NCI-H69 (cell line): ENCODE results near the gene TFB1M.

Experiments
- DNase-seq: peaks from one replicate; lab custom pipeline; 2025; lab: John Stamatoyannopoulos, UW

The TFB1M gene

DNA sequence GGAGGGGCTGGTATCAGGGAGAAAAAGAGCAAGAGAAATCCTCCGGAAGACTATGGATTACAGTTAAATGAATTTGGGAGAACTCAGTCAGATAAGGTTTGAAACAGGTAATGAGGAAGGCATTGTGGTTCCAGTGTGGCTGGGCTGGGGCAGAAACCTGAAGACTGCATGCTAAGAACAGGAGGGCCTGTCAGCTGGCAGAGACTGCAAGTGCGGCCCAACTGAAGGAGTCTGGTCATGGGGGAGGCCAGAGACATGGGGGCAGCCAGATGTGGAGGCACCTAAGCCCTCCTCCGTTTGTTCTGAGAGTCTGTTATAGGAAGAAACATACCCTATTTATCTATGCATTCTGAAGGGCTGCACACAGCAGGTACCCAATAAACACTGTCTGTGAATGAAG lies 16.6 kb downstream of the TFB1M start:
- DNase-seq, result no peak

DNA sequence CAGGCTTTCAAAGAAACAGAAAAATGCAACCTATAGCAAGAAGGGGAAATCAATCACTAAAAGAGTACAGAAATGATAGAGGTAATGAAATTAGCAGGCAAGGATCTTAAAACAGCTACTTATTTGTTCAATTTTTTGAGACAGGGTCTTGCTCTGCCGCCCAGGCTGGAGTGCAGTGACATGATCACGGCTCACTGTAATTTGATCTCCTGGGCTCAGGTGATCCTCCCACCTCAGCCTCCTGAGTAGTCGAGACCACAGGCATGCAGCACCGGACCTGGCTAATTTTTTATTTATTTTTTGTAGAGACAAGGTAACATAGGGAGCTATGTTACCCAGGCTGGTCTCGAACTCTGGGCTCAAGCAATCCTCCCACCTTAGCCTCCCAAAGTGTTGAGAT lies 21.6 kb downstream of the TFB1M start:
- DNase-seq, result no peak

DNA sequence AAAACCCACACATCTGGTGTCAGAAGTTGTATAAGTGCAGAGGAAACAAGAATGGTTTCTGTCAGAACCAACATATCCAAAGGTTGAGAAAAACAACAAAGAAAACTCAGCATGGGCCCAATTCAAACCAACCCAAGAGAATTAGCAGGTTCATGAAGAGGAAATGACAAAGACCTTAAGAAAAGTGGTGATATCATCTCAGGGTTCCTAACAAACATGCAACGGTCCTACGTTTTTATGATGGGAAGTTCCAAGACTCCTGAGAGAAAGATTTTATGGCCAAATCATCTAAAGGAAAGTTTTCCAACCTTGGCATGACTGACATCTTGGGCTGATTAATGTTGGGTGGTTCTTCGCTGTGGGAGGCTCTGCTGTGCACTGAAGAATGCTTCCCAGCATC lies 23.0 kb downstream of the TFB1M start:
- no peak for DNase-seq

DNA sequence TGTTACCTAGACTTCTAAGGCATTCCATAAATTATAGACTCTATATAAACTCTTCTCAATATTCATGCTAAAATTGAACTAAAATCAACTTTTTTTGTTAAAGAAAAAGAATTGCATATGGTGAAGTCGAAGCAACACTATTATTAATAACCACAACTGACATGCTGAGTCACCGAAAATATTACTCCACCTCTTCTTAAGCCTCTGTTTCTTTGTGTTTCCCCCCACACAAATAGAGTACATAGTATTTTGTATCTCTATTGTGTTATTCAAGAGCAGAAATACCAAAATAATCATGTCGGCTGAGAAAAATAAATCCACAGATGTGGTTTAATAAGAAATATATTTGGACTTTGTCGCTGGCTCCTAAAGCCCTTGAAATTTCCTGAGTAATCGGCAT lies 23.8 kb downstream of the TFB1M start:
- no peak for DNase-seq

DNA sequence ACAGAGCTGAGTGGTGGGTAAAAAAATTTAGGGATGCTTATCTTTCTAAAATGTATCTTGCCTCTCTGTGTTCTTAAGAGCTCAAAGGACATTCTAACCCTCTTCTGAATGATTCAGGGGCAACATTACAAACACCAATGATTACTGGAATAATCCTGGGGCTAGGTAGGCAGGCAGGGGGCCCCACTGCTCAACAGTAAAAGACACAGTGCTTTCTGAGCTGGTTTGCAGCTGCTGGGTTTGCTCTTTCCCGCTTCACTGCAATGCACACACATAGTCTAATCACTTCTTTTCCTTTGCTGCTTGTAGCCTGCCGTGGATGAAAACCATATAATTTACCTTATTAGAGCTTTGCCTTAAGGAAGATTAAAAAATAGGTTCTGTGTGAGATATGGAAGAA lies 26.5 kb downstream of the TFB1M start:
- peak; percentile 93 for DNase-seq

DNA sequence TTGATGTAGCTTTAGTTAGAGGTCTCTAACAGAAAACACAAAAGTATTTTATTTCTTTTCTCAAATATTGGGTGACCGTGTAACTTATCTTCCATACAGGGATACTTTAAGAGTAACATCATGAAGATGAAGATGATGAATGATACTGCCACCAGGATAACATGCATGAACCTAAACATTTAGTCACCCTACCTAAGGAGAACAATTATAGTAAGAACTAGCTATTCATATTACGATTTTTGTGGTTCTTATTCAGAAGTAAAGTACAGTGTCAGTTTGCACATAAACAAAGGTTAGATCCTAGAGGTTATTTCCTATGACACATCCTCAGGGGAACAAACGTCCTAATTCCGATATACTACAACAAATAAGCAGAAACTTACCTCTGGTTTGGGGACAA lies 29.5 kb downstream of the TFB1M start:
- DNase-seq, result no peak

DNA sequence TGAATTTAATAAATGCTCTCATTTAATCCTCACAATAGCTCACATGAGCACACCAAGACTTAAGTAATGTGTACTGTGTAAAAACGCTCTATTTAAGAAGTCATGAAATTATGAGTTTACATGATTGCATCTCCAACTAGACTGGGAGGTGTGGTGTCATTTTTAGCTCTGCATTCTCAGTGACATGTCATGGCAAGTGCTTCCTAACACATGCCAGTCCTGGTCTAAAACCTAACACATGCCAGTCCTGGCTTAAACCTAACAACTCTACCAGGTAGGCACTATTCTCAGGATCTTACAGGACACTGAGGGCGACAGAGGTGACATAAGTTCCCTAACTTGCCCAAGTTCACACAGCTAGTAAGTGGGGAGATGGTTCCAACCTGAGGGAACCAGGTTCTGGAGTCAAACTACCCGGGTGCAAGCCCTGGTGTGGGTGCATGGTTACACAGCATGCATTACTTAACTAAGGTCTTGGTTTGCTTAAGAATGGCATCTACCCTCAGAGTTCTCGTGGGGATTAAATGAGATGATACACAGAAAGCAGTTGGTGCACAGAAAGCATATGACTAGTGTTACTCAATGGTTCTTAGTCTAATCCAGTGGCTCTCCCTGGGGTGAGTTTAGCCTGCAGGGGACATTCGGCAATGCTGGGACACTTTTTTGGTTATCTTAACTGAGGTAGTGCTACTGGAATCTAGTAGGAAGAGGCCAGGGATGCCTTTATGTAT lies 35.8 kb downstream of the TFB1M start:
- no peak for DNase-seq

DNA sequence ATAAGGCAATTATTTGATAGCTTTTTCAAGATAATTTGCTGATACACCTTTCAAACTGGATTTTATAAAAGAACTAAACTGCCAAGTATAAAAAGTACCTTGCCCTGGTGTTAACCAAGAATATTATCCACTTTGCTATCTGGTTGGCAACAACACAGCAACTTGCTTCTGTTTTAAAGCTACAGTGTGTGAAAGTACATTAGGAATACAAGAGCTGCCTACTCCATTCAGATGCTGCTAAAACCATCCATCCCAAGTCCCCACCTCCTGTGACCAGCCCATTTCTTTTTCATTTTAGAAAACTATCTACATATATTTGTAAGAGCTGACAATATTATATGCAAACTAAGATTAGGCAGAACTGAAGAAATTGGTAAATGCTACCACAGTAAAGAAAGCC lies 37.6 kb downstream of the TFB1M start:
- no peak for DNase-seq

DNA sequence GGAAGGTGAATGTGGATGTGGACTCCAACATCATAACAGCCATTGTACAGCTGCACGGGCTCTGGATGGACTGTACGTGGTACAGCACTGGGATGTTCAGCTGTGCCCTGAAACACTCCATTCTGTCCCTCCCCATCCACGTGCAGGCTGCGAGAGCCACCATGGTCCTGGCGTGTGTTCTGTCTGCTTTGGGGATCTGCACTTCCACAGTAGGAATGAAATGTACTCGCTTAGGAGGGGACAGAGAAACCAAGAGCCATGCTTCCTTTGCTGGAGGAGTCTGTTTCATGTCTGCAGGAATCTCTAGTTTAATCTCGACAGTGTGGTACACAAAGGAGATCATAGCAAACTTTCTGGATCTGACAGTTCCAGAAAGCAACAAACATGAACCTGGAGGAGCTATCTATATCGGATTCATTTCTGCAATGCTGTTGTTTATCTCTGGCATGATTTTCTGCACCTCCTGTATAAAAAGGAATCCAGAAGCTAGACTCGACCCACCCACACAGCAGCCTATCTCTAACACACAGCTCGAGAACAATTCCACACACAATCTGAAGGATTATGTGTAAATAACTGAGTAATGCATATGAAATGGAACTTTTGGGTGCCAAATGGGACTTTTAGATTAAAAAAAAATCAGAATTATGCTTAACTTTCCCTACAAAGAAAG lies 38.3 kb downstream of the TFB1M start:
- no peak for DNase-seq

DNA sequence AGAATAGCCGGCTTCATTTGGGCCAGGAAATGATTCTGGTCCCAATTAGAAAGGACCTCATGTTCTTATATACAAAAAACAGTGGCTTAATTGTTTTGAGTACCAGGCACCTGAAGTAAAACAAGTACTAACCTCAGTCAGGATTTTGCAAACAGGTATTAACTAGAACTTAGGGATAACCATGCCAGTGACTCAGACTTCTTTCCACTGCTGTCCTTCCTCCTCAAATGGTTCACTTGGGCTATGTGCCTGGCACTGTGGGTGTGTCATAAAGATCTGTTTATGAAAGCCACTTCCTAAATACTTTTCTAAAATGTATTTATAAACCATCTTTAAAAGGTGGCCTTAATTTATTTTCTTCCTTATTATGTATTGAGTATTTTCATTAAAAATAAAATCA lies 39.8 kb downstream of the TFB1M start:
- DNase-seq, result no peak

DNA sequence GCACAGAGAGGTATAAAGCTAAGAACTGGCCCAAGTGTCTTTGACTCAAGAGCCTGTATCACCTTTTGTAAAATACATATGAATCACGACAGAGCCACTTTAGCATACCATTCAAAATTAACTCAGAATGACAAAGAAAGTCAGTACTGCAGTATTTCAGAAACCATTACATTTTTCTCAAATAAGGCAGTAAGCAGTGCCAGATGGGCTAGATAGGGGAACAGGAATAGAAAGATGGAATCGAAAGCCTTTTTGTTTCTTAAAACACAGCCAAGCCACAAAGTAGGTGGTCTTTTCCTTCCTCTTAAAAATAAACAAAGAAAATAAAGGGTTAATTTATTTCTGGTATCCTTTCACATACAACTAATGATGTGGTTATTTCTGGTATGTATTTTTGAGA lies 40.2 kb downstream of the TFB1M start:
- DNase-seq, result no peak

DNA sequence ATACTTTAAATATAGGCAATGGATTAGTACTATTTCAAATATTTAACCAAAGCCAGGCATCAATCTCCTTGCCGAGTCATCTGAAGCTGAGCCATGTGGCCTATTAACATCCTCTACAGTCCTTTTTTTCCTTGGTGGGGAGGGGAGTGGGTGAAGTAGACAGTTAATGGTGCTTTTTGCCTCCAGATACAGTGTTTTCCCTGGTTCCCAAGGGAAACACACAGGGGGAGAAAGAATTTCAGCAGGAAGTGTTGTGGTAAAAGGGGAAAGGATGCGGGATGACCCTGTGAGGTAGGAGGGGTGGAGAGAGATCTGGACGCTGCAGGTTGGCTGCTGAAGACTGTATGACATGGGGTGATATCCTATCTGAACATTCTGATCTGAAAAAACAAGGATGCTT lies 40.9 kb downstream of the TFB1M start:
- peak; percentile 57 for DNase-seq

DNA sequence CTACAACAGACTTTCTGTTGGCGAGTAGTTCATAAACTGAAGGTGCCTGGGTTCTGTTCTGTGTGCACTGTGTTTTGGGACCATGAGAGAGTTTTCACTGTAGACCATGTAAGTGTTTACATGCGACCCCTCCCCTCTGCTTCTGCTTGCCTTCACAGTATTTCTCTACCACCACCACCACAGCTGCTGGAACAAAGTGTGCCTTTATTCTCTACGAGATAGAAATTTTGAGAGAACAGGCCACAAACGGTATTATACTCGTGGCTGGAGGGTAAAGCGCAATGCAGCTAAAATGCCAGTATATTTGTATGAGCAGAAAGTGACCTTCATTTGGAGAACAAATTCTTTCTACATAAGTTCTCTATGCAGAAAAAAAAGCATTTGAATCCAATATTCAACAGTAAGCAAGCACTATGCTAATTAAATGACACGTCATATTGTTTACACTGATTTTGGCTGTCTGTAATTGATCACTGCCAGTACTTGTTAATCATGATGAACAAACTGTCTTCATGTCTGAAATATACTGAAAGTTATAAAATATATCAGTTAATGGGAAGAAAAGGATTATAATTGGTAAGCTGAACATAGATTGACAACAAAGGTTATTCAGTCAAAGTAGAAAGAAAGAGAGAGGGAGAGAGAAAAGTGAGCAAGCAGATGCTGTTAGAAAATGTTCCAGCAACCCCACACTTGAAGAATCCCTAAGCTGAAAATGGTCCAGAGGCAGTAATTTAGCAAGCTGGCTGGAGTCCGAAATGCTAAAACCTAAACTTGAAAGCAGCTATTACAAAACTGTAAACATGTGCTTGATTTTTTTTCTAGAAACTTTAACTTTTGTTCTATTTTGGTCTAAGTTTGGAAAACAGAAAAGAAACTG lies 41.7 kb downstream of the TFB1M start:
- no peak for DNase-seq

DNA sequence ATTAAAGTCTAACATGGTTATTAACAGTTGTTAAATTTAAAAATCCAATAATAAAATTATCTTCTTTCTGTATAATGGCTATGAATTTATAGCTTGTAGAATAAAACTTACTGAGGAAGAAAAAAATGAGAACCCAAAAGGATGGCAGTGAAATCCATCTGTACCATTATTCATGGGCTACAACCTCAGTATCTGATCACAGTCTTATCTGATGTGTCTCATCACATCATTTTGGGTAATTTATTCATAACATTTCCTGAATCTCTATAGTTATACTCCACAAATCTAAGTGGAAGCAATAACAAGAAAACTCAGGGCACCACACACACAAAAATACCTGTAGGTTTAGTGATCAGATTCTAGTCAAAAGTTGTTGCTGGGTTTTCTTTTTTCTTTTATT lies 43.1 kb downstream of the TFB1M start:
- no peak for DNase-seq

DNA sequence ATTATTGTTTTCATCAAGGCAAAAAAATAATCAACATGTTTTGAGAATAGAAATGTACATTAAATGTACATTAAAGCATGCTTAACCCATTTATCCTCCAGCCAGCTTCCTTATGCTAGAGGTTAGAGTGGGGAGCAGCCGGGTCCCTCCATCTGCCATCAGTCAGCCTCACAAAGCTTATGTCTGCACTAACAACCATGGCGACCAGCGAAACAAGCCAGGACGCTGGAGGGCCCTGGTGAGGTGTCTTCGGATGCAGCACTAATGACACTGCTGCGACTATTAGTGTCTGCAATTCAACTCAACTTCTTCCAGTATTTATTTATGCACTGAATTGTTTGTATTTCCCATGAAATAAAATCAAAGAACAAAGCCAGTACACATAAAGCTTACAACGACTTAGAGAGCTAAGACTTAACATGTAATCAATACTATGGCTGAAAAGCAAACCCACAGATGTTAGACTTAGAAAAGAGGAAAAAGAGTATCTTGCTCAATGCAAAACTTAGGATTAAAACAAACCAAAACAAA lies 43.7 kb downstream of the TFB1M start:
- DNase-seq, result no peak

DNA sequence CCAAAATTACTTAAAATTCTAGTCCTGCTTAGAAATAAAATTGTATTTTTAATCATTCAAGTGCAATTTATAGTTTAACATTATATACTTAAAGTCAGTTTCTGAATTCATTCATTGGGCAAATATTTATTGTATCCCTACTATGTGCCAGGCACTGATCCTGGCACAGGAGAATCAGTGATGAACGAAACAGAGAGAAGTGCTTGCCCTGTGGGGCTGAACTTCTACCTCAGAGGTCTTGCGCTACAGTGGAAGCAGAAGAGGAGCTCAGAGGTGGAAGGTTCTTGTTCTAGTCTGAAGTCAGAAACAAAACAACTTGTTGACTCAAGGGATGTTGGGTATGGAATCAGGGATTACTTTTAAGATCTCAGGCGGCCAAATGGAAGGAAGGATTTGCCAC lies 44.5 kb downstream of the TFB1M start:
- DNase-seq, result no peak

DNA sequence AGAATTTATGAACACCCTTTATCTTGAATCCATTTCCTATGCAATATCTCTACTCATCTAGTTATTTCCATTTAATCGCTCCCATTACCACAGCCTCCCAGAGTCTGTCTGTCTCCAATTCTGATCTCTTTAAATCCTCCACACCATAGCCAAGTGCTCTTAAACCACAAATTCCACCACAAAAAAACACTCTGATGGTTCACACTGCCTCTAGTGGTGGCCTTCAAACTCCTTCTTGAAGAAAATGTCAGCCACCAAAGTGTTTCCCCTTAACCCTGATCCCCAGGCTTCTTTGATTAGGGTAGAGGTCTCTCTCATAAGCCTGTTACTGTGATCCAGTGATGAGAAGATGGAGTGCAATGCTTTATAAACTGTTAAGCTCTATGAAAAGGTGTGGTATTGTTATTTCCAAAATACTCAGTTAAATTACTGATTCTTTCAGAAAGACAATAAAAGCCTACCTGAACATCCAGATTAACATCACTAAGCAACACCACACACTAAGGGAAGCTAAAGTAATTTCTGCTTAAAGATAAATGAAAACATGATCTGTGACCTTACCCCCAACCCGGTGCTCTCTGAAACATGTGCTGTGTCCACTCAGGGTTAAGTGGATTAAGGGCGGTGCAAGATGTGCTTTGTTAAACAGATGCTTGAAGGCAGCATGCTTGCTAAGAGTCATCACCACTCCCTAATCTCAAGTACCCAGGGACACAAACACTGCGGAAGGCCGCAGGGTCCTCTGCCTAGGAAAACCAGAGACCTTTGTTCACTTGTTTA lies 46.0 kb downstream of the TFB1M start:
- DNase-seq, result peak; percentile 52

DNA sequence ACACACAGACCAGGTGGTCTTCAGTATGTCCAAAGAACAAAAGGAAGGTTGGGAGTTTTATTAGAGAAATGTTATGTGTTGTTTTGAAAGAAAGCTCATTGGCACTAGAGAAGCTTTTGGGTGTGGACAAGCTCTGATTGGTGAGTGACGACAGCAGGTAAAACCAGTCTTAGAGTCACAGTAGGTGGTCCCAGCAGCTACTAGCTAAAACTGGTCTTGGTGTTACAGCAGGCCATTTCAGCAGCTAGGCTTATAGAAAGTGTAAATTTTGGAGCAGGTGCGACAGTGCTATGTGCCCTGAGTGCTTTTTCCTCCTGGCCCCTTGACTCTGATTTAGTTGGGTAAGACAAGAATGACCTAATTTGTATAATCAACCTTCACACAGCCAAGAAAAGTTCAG lies 46.9 kb downstream of the TFB1M start:
- no peak for DNase-seq

DNA sequence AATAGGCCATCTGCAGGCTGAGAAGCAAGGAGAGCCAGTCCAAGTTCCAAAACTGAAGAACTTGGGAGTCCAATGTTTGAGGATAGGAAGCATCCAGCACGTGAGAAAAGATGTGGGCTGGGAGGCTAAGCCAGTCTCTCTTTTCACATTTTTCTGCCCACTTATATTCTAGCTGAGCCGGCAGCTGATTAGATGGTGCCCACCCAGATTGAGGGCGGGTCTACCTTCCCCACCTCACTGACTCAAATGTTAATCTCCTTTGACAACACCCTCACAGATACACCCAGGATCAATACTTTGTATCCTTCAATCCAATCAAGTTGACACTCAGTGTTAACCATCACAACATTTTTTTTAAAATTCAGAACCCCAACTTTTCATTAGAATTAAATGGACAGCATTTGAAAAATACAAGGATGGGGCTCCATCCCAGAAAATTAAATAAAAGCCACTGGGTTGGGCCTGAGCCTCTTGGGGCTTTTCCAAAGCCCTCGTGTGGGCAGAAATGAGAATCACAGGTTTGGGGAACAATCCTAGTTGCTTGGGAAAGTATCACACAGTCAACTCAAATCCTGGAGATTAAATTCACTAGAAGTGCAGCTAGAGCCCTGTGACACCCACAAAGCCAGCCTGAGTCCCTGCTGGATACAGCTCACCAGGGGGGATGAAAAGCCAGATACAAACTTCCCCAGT lies 48.3 kb downstream of the TFB1M start:
- DNase-seq, result no peak

DNA sequence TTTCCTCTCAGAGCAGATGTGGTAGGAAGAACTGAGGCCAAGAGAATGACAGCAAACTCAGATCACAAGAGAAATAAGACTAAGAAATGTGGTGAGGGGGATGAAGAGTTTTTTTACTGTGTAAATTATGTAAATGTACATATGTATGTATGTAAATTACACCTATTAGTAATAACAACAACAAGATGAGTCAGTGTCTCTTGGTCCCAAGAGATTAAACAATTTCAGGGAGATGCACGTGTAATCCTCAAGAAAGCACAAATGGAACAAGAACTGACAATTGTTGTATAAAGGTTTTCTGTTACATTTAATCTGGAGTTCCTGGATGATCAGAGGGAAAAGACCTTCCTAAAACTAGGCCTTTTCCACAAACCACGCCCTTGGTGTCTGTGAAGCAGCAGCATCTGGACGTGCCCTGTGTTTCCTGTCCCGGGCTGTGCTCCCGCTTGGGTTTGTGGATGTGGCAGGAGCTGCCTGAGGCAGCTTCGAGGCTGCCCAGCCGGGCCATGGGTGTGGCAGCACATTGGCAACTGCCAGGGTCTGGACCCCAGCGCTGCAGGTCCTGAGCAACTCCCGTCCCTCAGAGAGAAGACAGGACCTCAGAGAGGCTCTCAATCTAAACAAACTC lies 49.5 kb downstream of the TFB1M start:
- DNase-seq, result no peak
